Nephron progenitor cell (in vitro differentiated cells): Measurements from ENCODE around the gene ASTN2.

Experiments used
- DNase-seq: peaks from one replicate; pipeline ENCODE4 v3.0.0; 2021
- H3K27ac Mint-ChIP-seq: 2 replicates; pipeline ENCODE4 v1.8.0; 2021; ENCODE audit warnings: mild to moderate bottlenecking, moderate library complexity, mixed read lengths
- H3K27me3 Mint-ChIP-seq: 2 replicates; pipeline ENCODE4 v1.8.0; 2021; ENCODE audit warnings: mild to moderate bottlenecking, low read depth, mixed read lengths; ENCODE audit not compliant: poor library complexity
- H3K36me3 Mint-ChIP-seq: 2 replicates; pipeline ENCODE4 v1.8.0; 2021; ENCODE audit warnings: low read depth, mixed read lengths
- H3K4me1 Mint-ChIP-seq: 2 replicates; pipeline ENCODE4 v1.8.0; 2021; ENCODE audit warnings: mixed read lengths
- H3K4me3 Mint-ChIP-seq: 2 replicates; pipeline ENCODE4 v1.8.0; 2021; ENCODE audit warnings: mild to moderate bottlenecking, moderate library complexity, mixed read lengths
- H3K9me3 Mint-ChIP-seq: 2 replicates; pipeline ENCODE4 v1.8.0; 2021; ENCODE audit warnings: mild to moderate bottlenecking, moderate library complexity, mixed read lengths
- CTCF ChIP-seq: fragments of 200-600 bp; sonication (generic); IDR thresholded peaks from 2 replicates; pipeline ENCODE4 v1.5.0; 2021; ENCODE audit warnings: antibody characterized with exemption

The ASTN2 gene

GRCh38 chr9:117282541-117282940, 132.3 kb downstream of the ASTN2 start:
- TF ChIP-seq CTCF, result no peak
- Mint-ChIP-seq H3K27me3 (peaks cover 7% of the 10 kb centered on the region), H3K4me1 (peaks cover 16% of the 10 kb centered on the region)

GRCh38 chr9:117278471-117279035, 136.3 kb downstream of the ASTN2 start:
- peaks cover 4% of the 10 kb centered on the region for H3K27me3 Mint-ChIP-seq
- H3K4me1 Mint-ChIP-seq, result peaks cover 28% of the 10 kb centered on the region
- no peak for DNase-seq
- peak overlapping the region; percentile 22 for H3K4me3 Mint-ChIP-seq
- no peak overlapping the region for H3K27ac Mint-ChIP-seq
- no peak for TF ChIP-seq CTCF
- H3K36me3 Mint-ChIP-seq, result no peaks in the 10 kb centered on the region
- no peaks in the 10 kb centered on the region for H3K9me3 Mint-ChIP-seq

More at GRCh38 chr9:117282541-117282940, 132.3 kb downstream of the ASTN2 start:
- Mint-ChIP-seq H3K36me3 (no peaks in the 10 kb centered on the region), H3K27ac (no peak overlapping the region), H3K4me3 (no peak overlapping the region), H3K9me3 (no peaks in the 10 kb centered on the region)
- DNase-seq, result no peak

- peak overlapping the region; percentile 22 for H3K4me3 Mint-ChIP-seq
- H3K4me1 Mint-ChIP-seq, result peaks cover 28% of the 10 kb centered on the region
- H3K36me3 Mint-ChIP-seq, result no peaks in the 10 kb centered on the region
- no peak for DNase-seq
- TF ChIP-seq CTCF, result no peak
- no peaks in the 10 kb centered on the region for H3K9me3 Mint-ChIP-seq
- no peak overlapping the region for H3K27ac Mint-ChIP-seq
- H3K27me3 Mint-ChIP-seq, result peaks cover 4% of the 10 kb centered on the region
These were observed 136.8 kb downstream of the ASTN2 start for GRCh38 chr9:117278020-117278419.

- Mint-ChIP-seq H3K4me1 (peaks cover 28% of the 10 kb centered on the region), H3K9me3 (no peaks in the 10 kb centered on the region), H3K4me3 (no peak overlapping the region), H3K27me3 (peaks cover 4% of the 10 kb centered on the region), H3K36me3 (no peaks in the 10 kb centered on the region), H3K27ac (no peak overlapping the region)
- DNase-seq, result no peak
- TF ChIP-seq CTCF, result no peak
These were observed 138.4 kb downstream of the ASTN2 start for GRCh38 chr9:117276444-117276843.

GRCh38 chr9:117273612-117274011, 141.2 kb downstream of the ASTN2 start:
- no peaks in the 10 kb centered on the region for H3K36me3 Mint-ChIP-seq
- no peak for TF ChIP-seq CTCF
- DNase-seq, result no peak
- H3K4me1 Mint-ChIP-seq, result peaks cover 22% of the 10 kb centered on the region
- peaks cover 4% of the 10 kb centered on the region for H3K27me3 Mint-ChIP-seq
- no peak overlapping the region for H3K4me3 Mint-ChIP-seq
- H3K9me3 Mint-ChIP-seq, result no peaks in the 10 kb centered on the region
- H3K27ac Mint-ChIP-seq, result no peak overlapping the region

- H3K4me3 Mint-ChIP-seq, result no peak overlapping the region
- DNase-seq, result no peak
- no peaks in the 10 kb centered on the region for H3K9me3 Mint-ChIP-seq
- no peaks in the 10 kb centered on the region for H3K36me3 Mint-ChIP-seq
- H3K27ac Mint-ChIP-seq, result no peak overlapping the region
- H3K4me1 Mint-ChIP-seq, result peaks cover 22% of the 10 kb centered on the region
- no peak for TF ChIP-seq CTCF
- H3K27me3 Mint-ChIP-seq, result peaks cover 4% of the 10 kb centered on the region
These were observed 145.9 kb downstream of the ASTN2 start for GRCh38 chr9:117268847-117269446.
